Endodermal cell (in vitro differentiated cells): ENCODE measurements around the gene QKI. TPM values are rescaled to one million over a fixed set of nuclear protein-coding genes. Genes with fewer than 3 reads are reported as not detected.

ENCODE experiments used
- DNase-seq: peaks from one replicate; pipeline ENCODE4 v3.0.0-alpha.2; 2017
- H3K27ac ChIP-seq: 2 replicates; pipeline ENCODE4 v1.5.1; 2013; ENCODE audit warnings: mild to moderate bottlenecking, low read depth, low read length, moderate library complexity
- H3K27me3 ChIP-seq: 2 replicates; pipeline ENCODE4 v1.6.1; 2013; ENCODE audit warnings: mild to moderate bottlenecking, low read length, moderate library complexity; ENCODE audit not compliant: insufficient read depth, control insufficient read depth, poor library complexity, severe bottlenecking
- H3K36me3 ChIP-seq: 2 replicates; pipeline ENCODE4 v1.7.0; 2013; ENCODE audit warnings: mild to moderate bottlenecking, low read length, moderate library complexity; ENCODE audit not compliant: control insufficient read depth, insufficient read depth
- H3K4me1 ChIP-seq: one replicate; pipeline ENCODE4 v1.7.0; 2013; ENCODE audit warnings: low read length; ENCODE audit not compliant: control insufficient read depth, insufficient read depth
- H3K4me3 ChIP-seq: 2 replicates; pipeline ENCODE4 v1.5.1; 2013; ENCODE audit warnings: mild to moderate bottlenecking, low read length, moderate library complexity
- H3K9ac ChIP-seq: 2 replicates; pipeline ENCODE4 v1.6.1; 2013; ENCODE audit warnings: mild to moderate bottlenecking, low read length, moderate library complexity; ENCODE audit not compliant: poor library complexity, severe bottlenecking; ENCODE audit errors: extremely low read depth
- H3K9me3 ChIP-seq: 2 replicates; pipeline ENCODE4 v1.6.1; 2013; ENCODE audit warnings: mild to moderate bottlenecking, low read length, moderate library complexity; ENCODE audit not compliant: control insufficient read depth
- H3K27ac Mint-ChIP-seq: 2 replicates; pipeline ENCODE4 v1.8.0; 2020; ENCODE audit warnings: mixed read lengths
- H3K27me3 Mint-ChIP-seq: 2 replicates; pipeline ENCODE4 v1.8.0; 2021; ENCODE audit warnings: mild to moderate bottlenecking, mixed read lengths; ENCODE audit not compliant: insufficient read depth
- H3K36me3 Mint-ChIP-seq: 2 replicates; pipeline ENCODE4 v1.8.0; 2020; ENCODE audit warnings: low read depth, mixed read lengths
- H3K4me1 Mint-ChIP-seq: 2 replicates; pipeline ENCODE4 v1.8.0; 2020; ENCODE audit warnings: mixed read lengths
- H3K4me3 Mint-ChIP-seq: 2 replicates; pipeline ENCODE4 v1.8.0; 2020; ENCODE audit warnings: mild to moderate bottlenecking, moderate library complexity, mixed read lengths
- H3K9me3 Mint-ChIP-seq: 2 replicates; pipeline ENCODE4 v1.8.0; 2020; ENCODE audit warnings: mild to moderate bottlenecking, mixed read lengths
- CTCF ChIP-seq: fragments of 200-600 bp; sonication (generic); conservative IDR thresholded peaks from 2 replicates; pipeline ENCODE4 v1.5.0; 2021; ENCODE audit warnings: antibody characterized with exemption, mild to moderate bottlenecking
- WGBS, 2 experiments: methylation state at CpG; one replicate each; pipeline versions ENCODE4 v1.1.5 to v1.1.7; 2013; ENCODE audit warnings: missing lambda C conversion rate in 2 of 2, mixed read lengths in 1 of 2; ENCODE audit not compliant: insufficient coverage in 1 of 2, insufficient read length in 1 of 2; 5-methylcytosine and 5-hydroxymethylcytosine counted together
- total RNA-seq, 2 donors: library from RNA; stranded (reverse); fragmentation: NEBNext Ultra II Directional in 1 of 2; extraction: Animal tissue kit (Norgen Biotek cat#: 25700) in 1 of 2; gene quantifications; 2 replicates in 1 of 2; 3 replicates in 1 of 2; pipeline ENCODE4 v1.2.1, GENCODE V29; 2021

Gene QKI
- total RNA-seq, 2 donors from 2014 or later = 93.3 to 107 TPM

GRCh38 chr6:163419413-163420288, 5.1 kb downstream of the QKI start:
- H3K27me3 Mint-ChIP-seq = no peaks in the 10 kb centered on the region
- H3K9ac ChIP-seq = no peak overlapping the region
- H3K4me3 ChIP-seq = peak overlapping the region; percentile 51
- H3K36me3 Mint-ChIP-seq = no peaks in the 10 kb centered on the region
- H3K27me3 ChIP-seq = no peaks in the 10 kb centered on the region
- H3K9me3 Mint-ChIP-seq = no peaks in the 10 kb centered on the region
- 66 to 68% methylated on average over 4 to 6 of the region's 6 CpGs for WGBS, 2 experiments
- no peak for TF ChIP-seq CTCF
- H3K9me3 ChIP-seq = no peaks in the 10 kb centered on the region
- DNase-seq = no peak
- H3K4me3 Mint-ChIP-seq = no peak overlapping the region
- peak overlapping the region; percentile 3 for H3K27ac ChIP-seq
- H3K36me3 ChIP-seq = no peaks in the 10 kb centered on the region
- H3K4me1 Mint-ChIP-seq = peaks cover 52% of the 10 kb centered on the region
- no peak overlapping the region for H3K27ac Mint-ChIP-seq
- H3K4me1 ChIP-seq = peaks cover 4% of the 10 kb centered on the region

- H3K9me3 ChIP-seq = no peaks in the 10 kb centered on the region
- H3K27ac ChIP-seq = no peak overlapping the region
- peaks cover 4% of the 10 kb centered on the region for H3K4me1 ChIP-seq
- H3K27me3 Mint-ChIP-seq = no peaks in the 10 kb centered on the region
- H3K9ac ChIP-seq = no peak overlapping the region
- peaks cover 52% of the 10 kb centered on the region for H3K4me1 Mint-ChIP-seq
- no peak overlapping the region for H3K4me3 ChIP-seq
- no peaks in the 10 kb centered on the region for H3K27me3 ChIP-seq
- DNase-seq = no peak
- H3K4me3 Mint-ChIP-seq = no peak overlapping the region
- no peaks in the 10 kb centered on the region for H3K36me3 ChIP-seq
- no peaks in the 10 kb centered on the region for H3K36me3 Mint-ChIP-seq
- H3K27ac Mint-ChIP-seq = no peak overlapping the region
- H3K9me3 Mint-ChIP-seq = no peaks in the 10 kb centered on the region
- 44 to 74% methylated on average over 1 to 2 of the region's 2 CpGs for whole genome bisulfite sequencing, 2 experiments
- no peak for TF ChIP-seq CTCF
These were observed 5.7 kb downstream of the QKI start for GRCh38 chr6:163420289-163420614.

- Mint-ChIP-seq H3K36me3 (no peaks in the 10 kb centered on the region), H3K27me3 (no peaks in the 10 kb centered on the region), H3K27ac (no peak overlapping the region), H3K4me1 (peaks cover 58% of the 10 kb centered on the region), H3K9me3 (no peaks in the 10 kb centered on the region), H3K4me3 (no peak overlapping the region)
- no peak overlapping the region for H3K27ac ChIP-seq
- no peak overlapping the region for H3K4me3 ChIP-seq
- no peaks in the 10 kb centered on the region for H3K9me3 ChIP-seq
- no peak for TF ChIP-seq CTCF
- WGBS, 2 experiments = 80 to 84% methylated on average over 1 to 3 of the region's 3 CpGs
- peaks cover 4% of the 10 kb centered on the region for H3K4me1 ChIP-seq
- no peaks in the 10 kb centered on the region for H3K36me3 ChIP-seq
- DNase-seq = no peak
- H3K27me3 ChIP-seq = no peaks in the 10 kb centered on the region
- H3K9ac ChIP-seq = no peak overlapping the region
These were observed 8.0 kb downstream of the QKI start for GRCh38 chr6:163422550-163422949.
